Suppressor macrophage (primary cell): Measurements from ENCODE around the gene CACTIN.
"Not testable (repeated sequence)": the region's sequence is repeated elsewhere in the genome, so short reads cannot be mapped to it uniquely, and the experiment has no call there.

ENCODE experiments used
- DNase-seq, 4 experiments: peaks; one replicate each; pipeline ENCODE4 v3.0.0-alpha.2; 2020 to 2022

CACTIN gene

GRCh38 chr19:3646336-3647092 is 19.9 kb upstream of the CACTIN start:
- no peak for DNase-seq

DNA sequence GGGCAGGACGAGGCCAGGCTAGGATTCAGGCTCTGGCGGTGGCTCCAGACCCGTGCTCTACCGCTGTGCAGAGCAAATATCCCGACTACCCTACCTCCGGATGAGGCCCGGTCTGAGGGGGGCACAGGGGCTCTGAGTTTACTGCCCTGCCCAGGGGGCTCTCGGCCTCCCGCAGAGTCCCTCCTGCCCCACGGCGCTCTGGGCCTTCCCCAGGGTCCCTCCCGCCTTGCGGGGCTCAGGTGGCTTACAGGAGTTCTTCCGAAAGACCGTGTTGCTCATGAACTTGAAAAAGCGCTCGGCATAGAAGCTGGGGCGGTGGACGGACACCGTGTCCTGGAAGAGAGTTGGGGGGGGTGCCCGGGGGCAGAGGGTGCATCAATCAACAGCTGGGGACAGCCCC is 19.1 kb upstream of the CACTIN start:
- DNase-seq: no peak

GRCh38 chr19:3645067-3645396 is 18.4 kb upstream of the CACTIN start:
- DNase-seq: no peak

DNA sequence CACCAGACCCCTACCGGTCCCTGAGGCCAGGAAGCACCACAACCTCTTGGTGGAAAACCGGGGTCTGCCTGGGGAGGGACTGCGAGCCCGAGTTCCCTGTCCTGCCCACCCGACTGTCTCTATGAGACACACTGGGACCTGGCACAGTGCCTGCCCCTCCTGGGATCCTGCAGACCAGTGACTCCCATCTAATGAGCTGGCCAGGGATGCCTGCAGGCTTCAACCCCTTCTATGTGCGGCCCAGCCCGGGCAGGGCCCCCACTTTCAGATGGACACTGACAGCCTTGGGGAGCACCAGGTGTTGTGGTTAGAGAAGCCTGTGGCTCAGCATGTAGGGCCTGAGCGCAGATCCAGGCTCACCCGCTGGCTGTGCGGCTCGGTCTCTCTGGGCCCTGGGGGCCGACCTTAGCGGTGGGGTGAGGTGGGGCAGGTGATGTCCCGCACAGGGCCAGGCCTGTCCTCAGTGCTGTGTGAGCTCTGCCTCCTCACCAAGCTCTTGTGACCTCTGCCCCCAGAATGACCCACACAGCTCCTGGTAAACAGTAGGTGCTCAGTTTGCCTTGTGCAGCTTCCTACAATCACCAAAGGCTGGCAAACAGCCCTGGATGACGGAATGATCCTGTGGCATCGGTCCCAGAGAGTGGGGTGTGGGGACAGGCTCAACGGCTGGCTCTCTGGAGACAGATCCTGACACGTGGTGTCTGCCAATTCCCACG is 17.9 kb upstream of the CACTIN start:
- no peak for DNase-seq

DNA sequence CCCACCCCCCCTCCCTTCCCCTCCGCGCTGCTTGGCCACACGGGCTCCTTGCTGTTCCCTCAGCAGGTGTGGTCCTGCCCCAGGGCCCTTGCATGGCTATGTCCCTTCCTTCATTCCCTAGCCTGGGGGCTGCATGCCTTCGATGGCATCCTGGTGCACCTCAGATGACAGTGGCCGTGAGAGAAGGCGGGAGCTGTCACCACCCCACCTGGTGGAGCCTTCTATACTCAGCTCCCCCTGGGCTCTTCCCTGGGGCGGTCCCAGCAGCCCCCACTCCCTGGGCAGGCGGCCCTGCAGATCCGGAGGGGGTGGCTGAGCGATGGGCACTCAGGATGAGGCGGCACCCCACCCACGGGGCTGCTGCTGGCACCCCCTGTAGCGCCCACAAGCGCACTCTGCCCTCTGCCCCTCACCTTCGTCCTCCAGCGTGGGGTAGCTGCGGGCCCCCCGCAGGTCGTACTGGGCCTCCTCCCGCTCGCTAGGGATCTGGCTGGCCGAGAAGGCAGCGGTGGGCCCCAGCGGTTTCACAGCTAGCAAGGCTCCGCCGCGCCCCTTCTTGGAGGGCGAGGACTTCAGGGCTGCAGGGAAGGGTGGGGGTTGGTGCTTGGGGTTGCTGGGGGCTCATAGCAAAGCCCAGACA is 17.2 kb upstream of the CACTIN start:
- no peak for DNase-seq

DNA sequence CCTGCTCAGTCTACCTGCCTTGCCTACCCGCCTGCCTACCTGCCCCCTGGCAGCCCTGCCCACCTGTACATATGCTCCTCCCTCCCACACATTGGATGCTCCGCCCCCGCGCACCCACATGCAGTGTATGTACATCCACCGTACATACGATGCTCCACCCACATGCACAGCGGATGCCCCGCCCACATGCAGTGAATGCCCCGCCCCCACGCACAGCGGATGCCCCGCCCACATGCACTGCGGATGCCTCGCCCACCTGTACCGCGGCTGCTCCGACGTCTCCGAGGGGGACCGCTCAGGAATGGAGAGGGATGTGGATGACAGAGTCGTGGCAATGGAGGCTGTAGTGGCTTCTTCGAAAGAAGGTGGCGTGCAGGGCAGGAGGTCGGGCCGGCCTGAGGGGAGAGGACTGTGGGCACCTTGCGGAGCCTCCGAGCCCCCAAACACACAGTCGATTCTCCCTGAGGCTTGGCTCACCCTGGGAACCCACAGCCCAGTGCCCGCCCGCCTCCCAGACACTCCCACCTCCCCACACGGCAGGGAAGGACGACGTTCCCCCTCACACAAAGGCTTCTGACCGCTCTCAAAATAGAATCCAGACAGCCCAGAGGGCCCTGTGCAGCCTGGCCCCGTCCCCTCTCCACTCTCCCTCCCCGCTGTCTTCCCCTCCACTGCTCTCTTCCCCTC is 16.5 kb upstream of the CACTIN start:
- DNase-seq: peak in 1 of 4 experiments; percentile 20

DNA sequence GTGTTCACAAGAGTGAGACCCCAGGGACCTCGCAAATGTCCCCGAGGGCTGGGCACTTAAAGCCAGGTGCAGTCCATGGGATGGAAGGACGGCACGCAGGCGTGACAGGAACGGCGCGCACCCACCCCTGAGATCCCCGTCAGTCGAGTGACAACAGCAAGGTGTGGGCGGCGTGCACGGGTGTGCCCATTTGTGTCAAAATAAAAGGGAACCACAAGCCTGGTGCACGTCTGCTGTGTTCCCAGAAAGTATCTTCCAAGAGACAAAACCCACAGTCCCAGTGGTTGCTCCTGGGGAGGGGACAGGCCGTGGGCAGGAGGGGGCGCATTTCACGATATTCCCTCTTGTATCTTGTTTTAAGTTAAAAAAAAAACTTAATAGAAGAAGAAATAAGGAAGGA is 15.7 kb upstream of the CACTIN start:
- no peak for DNase-seq

DNA sequence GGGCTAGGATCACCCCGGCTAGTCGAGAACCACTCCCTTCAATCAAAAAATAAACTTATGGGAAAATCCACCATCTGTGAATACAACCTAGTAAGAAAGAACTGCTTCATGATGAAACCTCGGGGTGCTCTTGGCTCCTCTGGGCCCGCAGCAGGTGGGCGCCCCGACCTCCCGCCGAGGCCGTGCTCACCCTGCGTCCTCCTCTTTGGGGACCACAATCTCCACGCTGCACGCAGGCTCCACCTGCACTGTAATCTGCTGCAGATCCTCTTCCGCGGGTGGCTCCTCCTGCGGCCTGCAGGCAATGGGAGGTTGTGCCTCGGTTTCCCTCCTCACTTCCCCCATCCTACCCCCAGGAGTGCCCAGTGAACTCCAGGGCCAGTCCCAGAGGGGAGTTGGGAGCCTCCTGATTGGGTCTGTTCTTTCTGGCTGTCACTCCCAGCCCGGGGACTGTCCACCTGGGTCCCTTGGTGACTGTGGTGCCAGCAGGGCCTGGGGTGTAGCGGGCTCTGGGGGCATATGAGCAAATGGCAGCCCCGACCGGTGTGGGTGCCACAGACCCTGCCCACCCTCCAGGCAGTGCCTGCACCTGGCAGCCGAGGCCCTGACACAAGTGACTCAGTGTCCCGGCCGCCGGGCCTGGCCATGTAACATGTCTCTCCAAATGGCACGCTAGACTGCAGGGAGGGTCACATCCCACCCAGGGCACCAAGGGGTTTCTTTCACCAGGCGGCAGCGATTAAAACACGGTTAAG is 15.1 kb upstream of the CACTIN start:
- no peak for DNase-seq

- no peak for DNase-seq
Observed at GRCh38 chr19:3639479-3639878, 12.9 kb upstream of the CACTIN start.

GRCh38 chr19:3638208-3639193 is 11.9 kb upstream of the CACTIN start:
- DNase-seq: no peak

GRCh38 chr19:3637621-3638020 is 11.0 kb upstream of the CACTIN start:
- no peak for DNase-seq

DNA sequence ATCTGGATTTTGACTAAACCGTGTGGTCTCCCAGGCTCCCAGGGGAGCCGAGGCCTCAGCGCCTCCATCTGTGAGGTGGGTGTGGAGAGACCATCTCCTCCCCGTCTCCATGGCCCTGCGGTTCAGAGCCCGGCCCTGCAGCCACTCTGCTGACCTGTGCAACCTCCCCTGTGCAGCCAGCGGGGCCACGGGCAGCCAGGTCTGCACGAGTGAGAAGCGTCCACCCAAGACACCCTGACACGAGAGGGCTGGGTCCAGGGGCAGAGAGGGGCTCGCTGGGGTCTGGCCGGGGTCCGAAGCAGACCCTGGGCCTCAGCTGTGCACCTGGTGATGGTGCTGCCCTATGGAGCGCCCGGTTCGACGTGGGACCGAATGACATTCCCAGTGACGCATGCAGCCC is 10.4 kb upstream of the CACTIN start:
- DNase-seq: no peak

DNA sequence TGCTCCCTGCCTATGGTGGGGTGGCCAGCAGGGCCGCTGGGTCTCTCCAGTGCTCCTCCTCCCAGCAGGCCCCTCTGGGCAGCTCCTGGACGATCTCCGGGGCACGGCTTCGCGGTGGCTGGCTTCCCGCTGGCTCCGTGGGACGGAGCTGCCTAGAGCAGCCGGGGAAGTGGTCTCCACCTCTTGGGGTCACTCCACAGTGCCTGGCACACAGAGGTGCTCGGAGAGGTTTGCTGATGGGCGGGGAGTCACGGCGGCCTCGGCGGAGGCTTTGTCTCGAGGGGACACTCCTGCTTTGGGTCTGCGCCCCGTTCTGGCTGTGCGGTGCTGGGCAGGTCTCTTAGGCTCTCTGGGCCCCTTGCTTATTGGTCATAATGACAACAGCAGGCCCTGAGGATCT is 9.9 kb upstream of the CACTIN start:
- DNase-seq: no peak

DNA sequence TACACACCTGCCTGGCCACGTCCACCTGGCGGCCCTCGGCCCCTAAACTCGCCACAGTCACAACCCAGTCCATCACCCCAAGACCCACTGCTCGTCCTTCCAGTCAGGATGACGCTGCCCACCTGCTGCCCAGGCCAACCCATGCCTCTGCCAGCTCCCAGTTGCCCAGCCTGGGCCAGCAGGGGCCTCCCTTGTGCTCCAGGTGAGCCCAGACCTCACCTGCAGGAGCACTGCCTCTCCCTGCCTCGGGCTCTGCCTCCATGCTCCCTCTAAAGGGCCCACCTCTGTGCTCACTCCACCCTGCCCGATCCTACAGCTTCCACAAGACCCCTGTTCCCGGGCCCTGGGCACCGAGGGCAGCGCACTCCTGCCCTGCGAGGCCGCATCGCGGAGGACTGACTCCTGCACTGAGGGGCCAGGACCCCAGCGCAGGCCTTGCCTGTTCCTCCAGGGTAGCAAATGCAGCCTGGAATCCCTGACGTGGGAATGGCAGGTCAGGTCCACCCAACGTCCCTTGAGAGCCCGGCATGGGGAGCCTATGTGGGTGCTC is 8.0 kb upstream of the CACTIN start:
- no peak for DNase-seq

DNA sequence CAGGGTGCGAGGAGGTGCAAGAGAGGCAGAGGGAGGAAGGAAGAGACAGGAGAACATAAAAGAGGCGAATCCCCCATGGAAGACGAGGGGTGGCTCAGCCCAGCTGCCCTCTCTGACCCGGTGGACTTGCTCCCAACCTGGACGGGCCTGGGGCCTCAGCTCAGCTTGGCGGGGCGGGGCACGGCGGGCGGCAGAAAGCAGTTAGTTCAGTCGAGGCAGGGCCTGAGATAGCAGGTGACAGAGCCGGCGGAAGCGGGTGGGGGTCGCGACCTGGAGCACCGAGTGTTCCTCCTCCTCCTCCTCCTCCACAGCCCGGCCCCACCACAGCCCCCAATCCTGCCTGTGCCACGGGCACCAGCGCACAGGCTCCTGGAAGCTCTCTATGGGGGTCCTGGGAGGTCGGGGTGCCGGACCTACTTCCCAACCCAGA is 7.0 kb upstream of the CACTIN start:
- no peak for DNase-seq

DNA sequence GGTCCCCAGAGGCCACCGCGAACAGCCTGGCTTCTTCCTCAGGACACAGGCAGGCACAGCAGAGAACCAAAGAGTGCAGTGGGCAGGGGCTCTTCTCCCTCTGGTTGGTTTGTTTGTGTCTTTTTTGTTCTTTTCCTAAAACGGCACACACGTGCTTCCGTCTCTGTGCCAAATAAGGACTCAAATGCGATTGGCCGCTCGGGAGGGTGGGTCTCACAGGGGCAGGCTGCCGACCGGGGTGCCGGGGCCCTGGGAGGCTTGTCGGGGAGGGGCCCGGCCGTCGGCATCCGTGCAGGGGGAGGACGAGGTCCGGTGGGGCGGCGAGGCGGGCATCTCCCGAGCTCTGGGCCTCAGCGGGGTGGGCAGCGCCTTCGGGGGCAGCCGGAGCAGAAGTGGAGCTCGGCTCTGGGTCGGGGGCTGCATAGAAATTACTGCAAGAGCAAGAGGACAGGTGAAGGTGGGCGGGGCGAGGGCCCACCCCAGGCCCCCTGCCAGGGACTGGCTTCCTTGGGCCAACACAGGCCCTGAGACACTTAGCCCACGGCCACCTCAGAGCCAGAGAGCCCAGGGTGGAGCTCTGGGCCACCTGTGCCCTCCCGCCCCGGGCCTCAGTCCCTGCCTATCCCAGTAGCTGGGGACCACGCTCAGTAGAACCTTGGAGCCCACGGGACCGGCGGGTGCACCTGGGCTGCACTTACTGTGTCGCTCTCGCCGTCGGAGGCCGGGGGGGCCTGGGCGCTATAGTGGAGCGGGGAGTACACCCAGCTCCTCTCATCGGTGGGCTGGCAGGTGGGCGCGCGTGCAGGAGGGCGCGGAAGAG is 6.4 kb upstream of the CACTIN start:
- no peak for DNase-seq

- no peak for DNase-seq
Observed at GRCh38 chr19:3632098-3632497, 5.5 kb upstream of the CACTIN start.

GRCh38 chr19:3631053-3631861 is 4.7 kb upstream of the CACTIN start:
- DNase-seq: no peak

- DNase-seq: not testable (repeated sequence)
Observed at GRCh38 chr19:3628766-3629165, 2.2 kb upstream of the CACTIN start.
